Muscle of leg (tissue), 11 donors: Measurements from ENCODE around the gene PRKACB. TPM values are rescaled to one million over a fixed set of nuclear protein-coding genes. Genes with fewer than 3 reads are reported as not detected.

Experiments
- DNase-seq: peaks from one replicate; pipeline ENCODE4 v3.0.0; 2013
- H3K27ac ChIP-seq: one replicate; pipeline ENCODE4 v1.5.1; 2013; ENCODE audit warnings: mild to moderate bottlenecking, low read length, control low read depth
- H3K27me3 ChIP-seq: one replicate; pipeline ENCODE4 v1.6.1; 2013; ENCODE audit warnings: low read length; ENCODE audit not compliant: control insufficient read depth, insufficient read depth
- H3K36me3 ChIP-seq: one replicate; pipeline ENCODE4 v1.6.1; 2013; ENCODE audit warnings: low read length; ENCODE audit not compliant: control insufficient read depth, insufficient read depth
- H3K4me1 ChIP-seq: one replicate; pipeline ENCODE4 v1.6.1; 2013; ENCODE audit warnings: low read length; ENCODE audit not compliant: control insufficient read depth, insufficient read depth
- H3K4me3 ChIP-seq: one replicate; pipeline ENCODE4 v1.5.1; 2013; ENCODE audit warnings: low read length, control low read depth
- H3K9me3 ChIP-seq: replicated peaks from 2 replicates; pipeline ENCODE4 v1.6.1; 2013; ENCODE audit warnings: low read depth, low read length; ENCODE audit not compliant: control insufficient read depth
- WGBS: methylation state at CpG from one replicate; pipeline ENCODE4 v1.1.5; 2013; ENCODE audit warnings: missing lambda C conversion rate; ENCODE audit not compliant: insufficient coverage; 5-methylcytosine and 5-hydroxymethylcytosine counted together
- polyA plus RNA-seq, 8 donors: library from polyadenylated mRNA; unstranded; fragments of 120-200 nt; gene quantifications; one replicate each; pipeline versions ENCODE4 v1.2.1 to v1.2.3, GENCODE V29; 2013; ENCODE audit warnings: inconsistent platforms in 1 of 8, low replicate concordance in 1 of 8; ENCODE audit not compliant: insufficient read length in 8 of 8, insufficient read depth in 1 of 8
- total RNA-seq: library from RNA; stranded (reverse); fragments of 120-200 nt; gene quantifications from one replicate; pipeline ENCODE4 v1.2.4, GENCODE V29; 2013

The PRKACB gene
- total and polyA plus RNA-seq, 9 donors = 17.5 to 30.1 (median 21.4) TPM

GRCh38 chr1:84110629-84111028, 33.4 kb upstream of the PRKACB start:
- no peaks in the 10 kb centered on the region for H3K27me3 ChIP-seq
- no peak overlapping the region for H3K4me3 ChIP-seq
- H3K27ac ChIP-seq = no peak overlapping the region
- H3K9me3 ChIP-seq = peaks cover 4% of the 10 kb centered on the region
- WGBS = no CpG with 5 or more reads among the region's 1 CpG
- H3K4me1 ChIP-seq = no peaks in the 10 kb centered on the region
- no peak for DNase-seq
- H3K36me3 ChIP-seq = no peaks in the 10 kb centered on the region

- Histone ChIP-seq H3K9me3 (no peaks in the 10 kb centered on the region), H3K27ac (no peak overlapping the region), H3K27me3 (no peaks in the 10 kb centered on the region), H3K4me1 (no peaks in the 10 kb centered on the region), H3K4me3 (no peak overlapping the region), H3K36me3 (no peaks in the 10 kb centered on the region)
- DNase-seq = no peak
- no CpG with 5 or more reads among the region's 2 CpGs for WGBS
These were observed 27.5 kb upstream of the PRKACB start for GRCh38 chr1:84116558-84116957.

GRCh38 chr1:84117868-84118267, 26.2 kb upstream of the PRKACB start:
- H3K4me3 ChIP-seq = no peak overlapping the region
- H3K36me3 ChIP-seq = no peaks in the 10 kb centered on the region
- no peak for DNase-seq
- H3K9me3 ChIP-seq = no peaks in the 10 kb centered on the region
- no peaks in the 10 kb centered on the region for H3K27me3 ChIP-seq
- H3K4me1 ChIP-seq = no peaks in the 10 kb centered on the region
- no peak overlapping the region for H3K27ac ChIP-seq
- no CpG with 5 or more reads among the region's 1 CpG for WGBS

- Histone ChIP-seq H3K27ac (no peak overlapping the region), H3K36me3 (no peaks in the 10 kb centered on the region), H3K4me3 (no peak overlapping the region), H3K27me3 (no peaks in the 10 kb centered on the region), H3K4me1 (no peaks in the 10 kb centered on the region), H3K9me3 (no peaks in the 10 kb centered on the region)
- DNase-seq = no peak
- no CpG with 5 or more reads among the region's 1 CpG for WGBS
These were observed 22.7 kb upstream of the PRKACB start for GRCh38 chr1:84121360-84121759.

GRCh38 chr1:84122780-84123382, 21.2 kb upstream of the PRKACB start:
- no peak overlapping the region for H3K4me3 ChIP-seq
- WGBS = 0% methylated on average over 1 of the region's 2 CpGs
- DNase-seq = peak; percentile 59
- H3K36me3 ChIP-seq = no peaks in the 10 kb centered on the region
- no peaks in the 10 kb centered on the region for H3K9me3 ChIP-seq
- H3K27me3 ChIP-seq = no peaks in the 10 kb centered on the region
- no peak overlapping the region for H3K27ac ChIP-seq
- H3K4me1 ChIP-seq = no peaks in the 10 kb centered on the region

GRCh38 chr1:84133479-84133878, 10.6 kb upstream of the PRKACB start:
- Histone ChIP-seq H3K27me3 (no peaks in the 10 kb centered on the region), H3K9me3 (no peaks in the 10 kb centered on the region), H3K4me3 (no peak overlapping the region), H3K4me1 (no peaks in the 10 kb centered on the region), H3K27ac (no peak overlapping the region), H3K36me3 (no peaks in the 10 kb centered on the region)
- DNase-seq = no peak
- 92% methylated on average over 5 of the region's 7 CpGs for WGBS

- no peaks in the 10 kb centered on the region for H3K9me3 ChIP-seq
- no peak overlapping the region for H3K27ac ChIP-seq
- H3K27me3 ChIP-seq = no peaks in the 10 kb centered on the region
- H3K4me1 ChIP-seq = no peaks in the 10 kb centered on the region
- H3K4me3 ChIP-seq = no peak overlapping the region
- H3K36me3 ChIP-seq = no peaks in the 10 kb centered on the region
- no peak for DNase-seq
These were observed 8.7 kb upstream of the PRKACB start for GRCh38 chr1:84135341-84135740.

- Histone ChIP-seq H3K4me1 (no peaks in the 10 kb centered on the region), H3K36me3 (no peaks in the 10 kb centered on the region), H3K4me3 (no peak overlapping the region), H3K9me3 (no peaks in the 10 kb centered on the region), H3K27me3 (no peaks in the 10 kb centered on the region), H3K27ac (no peak overlapping the region)
- 43% methylated on average over 1 of the region's 9 CpGs for WGBS
- DNase-seq = no peak
These were observed 2.7 kb upstream of the PRKACB start for GRCh38 chr1:84141182-84142003.

- no peak overlapping the region for H3K4me3 ChIP-seq
- WGBS = no CpG with 5 or more reads among the region's 2 CpGs
- no peak for DNase-seq
- no peaks in the 10 kb centered on the region for H3K9me3 ChIP-seq
- H3K36me3 ChIP-seq = no peaks in the 10 kb centered on the region
- H3K27ac ChIP-seq = no peak overlapping the region
- H3K4me1 ChIP-seq = no peaks in the 10 kb centered on the region
- no peaks in the 10 kb centered on the region for H3K27me3 ChIP-seq
These were observed 997 bp downstream of the PRKACB start for GRCh38 chr1:84145068-84145467.

- no peak for DNase-seq
- Histone ChIP-seq H3K36me3 (no peaks in the 10 kb centered on the region), H3K4me3 (no peak overlapping the region), H3K27me3 (no peaks in the 10 kb centered on the region), H3K27ac (no peak overlapping the region), H3K9me3 (no peaks in the 10 kb centered on the region), H3K4me1 (no peaks in the 10 kb centered on the region)
- no CpG with 5 or more reads among the region's 4 CpGs for WGBS
These were observed 2.5 kb downstream of the PRKACB start for GRCh38 chr1:84146411-84147032.
